GM21423 (cell line): ENCODE data around the gene FAM227B.
"Not testable (repeated sequence)": the region's sequence is repeated elsewhere in the genome, so short reads cannot be mapped to it uniquely, and the experiment has no call there.

Experiments used
- ATAC-seq: cut with Tn5 transposase; IDR thresholded peaks from one replicate; pipeline ENCODE4 v1.9.1; 2021; ENCODE audit warnings: mild to moderate bottlenecking, moderate library complexity; ENCODE audit not compliant: unreplicated experiment

FAM227B gene

DNA sequence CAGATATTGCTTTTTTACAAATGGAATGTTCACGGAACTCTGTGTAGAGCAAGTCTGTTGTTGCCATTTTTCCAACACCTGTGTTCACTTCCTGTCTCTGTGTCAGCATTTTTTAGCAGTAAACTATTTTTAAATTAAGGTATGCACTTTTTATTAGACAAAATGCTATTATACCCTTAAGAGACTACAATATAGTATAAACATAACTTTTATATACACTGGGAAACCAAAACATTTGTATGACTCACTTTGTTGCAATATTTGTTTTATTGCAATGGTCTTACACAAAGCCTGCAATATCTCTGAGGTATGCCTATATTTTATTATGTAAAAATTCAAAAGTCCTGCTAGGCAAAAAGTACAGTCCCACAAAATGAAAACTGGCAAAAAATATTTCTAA lies 237.4 kb downstream of the FAM227B start:
- ATAC-seq = no peak

DNA sequence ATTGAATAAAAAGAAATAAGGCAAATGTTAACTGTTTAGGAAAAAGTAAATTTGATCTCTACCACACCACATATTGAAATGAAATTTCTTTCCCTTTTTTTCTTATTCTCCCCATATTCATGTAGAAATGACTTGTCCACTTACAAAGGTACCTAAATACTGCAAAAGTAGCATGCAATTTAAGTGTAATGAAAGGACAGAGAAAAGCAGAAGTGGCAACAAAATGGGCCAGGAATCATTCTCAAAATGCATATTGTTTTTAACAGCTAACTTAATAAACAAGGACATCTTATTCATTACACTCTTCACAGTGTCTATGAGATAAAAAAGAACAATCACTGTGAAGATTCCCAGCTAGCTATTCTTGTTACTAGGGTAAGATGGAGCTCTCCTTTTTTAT lies 238.2 kb downstream of the FAM227B start:
- no peak for ATAC-seq

DNA sequence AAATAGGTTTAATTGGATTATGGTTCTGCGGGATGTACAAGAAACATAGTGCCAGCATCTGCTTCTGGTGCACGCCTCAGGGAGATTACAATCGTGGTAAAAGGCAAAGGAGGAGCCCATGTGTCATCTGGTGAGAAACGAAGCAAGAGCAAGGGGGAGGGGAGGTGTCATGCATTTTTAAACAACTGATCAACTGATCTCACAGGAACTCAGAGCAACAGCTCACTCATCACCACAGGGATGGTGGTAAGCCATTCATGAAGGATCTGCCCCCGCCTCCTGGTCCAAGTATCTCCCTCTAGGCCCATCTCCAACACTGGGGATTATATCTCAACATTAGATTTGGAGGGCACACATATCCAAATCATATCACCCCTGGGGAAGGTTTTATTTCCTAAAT lies 239.7 kb downstream of the FAM227B start:
- ATAC-seq = no peak

DNA sequence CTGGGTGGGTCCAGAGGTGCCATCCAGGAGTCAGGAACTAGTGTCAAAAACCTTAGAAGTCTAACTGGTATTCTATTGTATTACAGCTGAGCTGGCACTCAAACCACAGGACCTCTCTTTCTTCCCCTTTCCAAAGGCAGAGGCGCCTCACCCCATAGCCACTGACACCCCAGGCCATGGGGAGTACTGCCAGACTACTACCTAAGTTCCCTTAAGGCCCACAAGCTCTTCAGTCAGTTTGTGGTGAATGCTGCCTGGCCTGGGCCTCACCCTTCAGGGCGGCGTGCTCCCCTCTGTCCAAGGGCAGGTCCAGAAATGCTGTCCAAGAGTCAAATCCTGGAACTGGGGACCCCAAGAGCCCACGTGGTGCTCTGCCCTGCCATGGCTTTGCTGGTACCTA lies 240.6 kb downstream of the FAM227B start:
- no peak for ATAC-seq

DNA sequence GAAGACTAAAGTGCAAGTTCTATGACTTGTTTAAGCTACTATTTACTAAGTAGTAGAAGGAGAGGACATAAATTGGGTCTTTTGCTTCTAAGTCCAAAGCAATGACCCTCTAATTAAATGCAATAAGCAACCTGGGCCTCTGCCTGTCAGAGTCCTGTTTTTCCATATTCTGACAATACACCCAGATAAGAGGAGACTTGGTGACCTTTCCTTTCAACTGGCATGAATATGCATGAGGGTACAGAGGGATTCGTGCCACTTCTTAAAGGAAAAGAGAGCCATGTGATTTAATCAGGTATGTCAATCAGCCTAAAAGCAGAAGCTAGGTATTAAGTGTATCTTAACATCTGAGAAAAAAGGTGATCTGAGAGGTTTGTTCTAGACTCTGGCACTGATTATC lies 248.3 kb downstream of the FAM227B start:
- ATAC-seq = no peak

DNA sequence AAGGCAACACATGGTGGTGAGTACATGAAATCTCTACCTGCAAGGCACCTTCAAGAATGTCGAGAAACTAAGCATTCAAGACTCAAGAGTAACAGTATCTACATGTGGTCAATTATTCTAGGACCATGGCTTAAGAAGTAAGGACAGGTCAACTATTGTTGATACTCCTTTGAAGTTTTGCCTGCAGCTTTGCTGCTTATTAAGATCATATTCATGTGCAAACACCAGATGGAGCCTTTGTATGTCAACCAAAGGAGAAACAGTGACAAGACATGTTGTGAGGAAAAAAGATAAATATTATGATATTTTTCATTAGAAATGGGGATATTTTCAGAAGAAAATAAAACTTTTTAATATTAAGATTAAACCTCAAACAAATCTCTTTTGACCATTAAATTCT lies 249.8 kb downstream of the FAM227B start:
- no peak for ATAC-seq

DNA sequence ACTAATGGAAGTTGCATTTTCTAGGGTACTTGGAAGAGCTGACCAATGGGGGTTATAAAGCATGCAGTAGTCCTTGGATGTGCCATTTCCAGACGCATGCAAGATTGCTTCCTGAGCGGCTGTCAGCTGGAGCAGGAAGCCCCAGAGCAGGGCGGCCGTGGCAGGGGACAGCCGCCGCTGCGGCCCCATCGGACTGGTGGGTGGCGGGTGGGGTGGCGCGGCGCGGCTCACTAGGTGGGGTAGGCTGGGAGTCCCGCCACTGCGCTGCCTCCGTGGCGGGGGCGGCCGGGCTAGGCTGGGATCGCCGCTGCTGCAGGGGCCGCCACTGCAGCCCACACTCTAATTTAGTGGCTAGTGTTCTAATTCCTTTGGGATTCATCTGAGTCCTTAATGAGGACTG lies 254.1 kb downstream of the FAM227B start:
- ATAC-seq = no peak

DNA sequence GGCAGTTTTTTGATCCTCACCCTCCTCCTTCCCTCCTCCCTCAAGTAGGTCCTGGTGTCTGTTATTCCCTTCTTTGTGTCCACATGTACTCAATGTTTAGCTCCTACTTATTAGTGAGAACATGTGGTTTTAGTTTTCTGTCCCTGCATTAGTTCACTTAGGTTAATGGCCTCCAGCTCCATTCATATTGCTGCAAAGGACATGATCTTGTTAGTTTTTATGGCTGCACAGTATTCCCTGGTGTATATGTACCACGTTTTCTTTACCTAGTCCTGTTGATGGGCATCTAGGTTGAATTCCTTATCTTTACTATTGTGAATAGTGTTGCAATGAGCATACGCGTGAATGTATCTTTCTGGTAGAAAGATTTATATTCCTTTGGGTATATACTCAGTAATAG lies 259.2 kb downstream of the FAM227B start:
- no peak for ATAC-seq

DNA sequence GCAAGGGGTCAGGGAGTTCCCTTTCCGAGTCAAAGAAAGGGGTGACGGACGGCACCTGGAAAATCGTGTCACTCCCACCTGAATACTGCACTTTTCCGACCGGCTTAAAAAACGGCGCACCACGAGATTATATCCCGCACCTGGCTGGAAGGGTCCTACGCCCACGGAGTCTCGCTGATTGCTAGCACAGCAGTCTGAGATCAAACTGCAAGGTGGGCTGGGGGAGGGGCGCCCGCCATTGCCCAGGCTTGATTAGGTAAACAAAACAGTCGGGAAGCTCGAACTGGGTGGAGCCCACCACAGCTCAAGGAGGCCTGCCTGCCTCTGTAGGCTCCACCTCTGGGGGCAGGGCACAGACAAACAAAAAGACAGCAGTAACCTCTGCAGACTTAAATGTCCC lies 266.2 kb downstream of the FAM227B start:
- not testable (repeated sequence) for ATAC-seq

DNA sequence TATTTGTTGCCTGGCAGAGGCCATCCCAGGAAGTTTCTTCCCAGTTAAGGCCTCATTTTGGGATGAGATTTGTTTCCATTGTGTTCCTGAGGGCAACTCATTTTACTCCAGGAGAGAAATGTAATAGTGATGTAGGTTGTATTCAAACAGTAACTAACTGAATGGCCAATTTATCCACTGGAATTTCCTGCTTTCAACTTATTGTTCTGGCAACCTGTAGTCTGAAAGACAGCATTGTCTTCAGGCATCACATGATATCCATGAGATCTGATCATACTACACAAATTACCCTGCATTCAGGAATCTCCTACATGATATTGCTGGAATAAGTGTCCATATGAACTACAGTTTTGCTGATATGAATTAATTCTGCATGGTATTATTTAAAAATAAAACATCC lies 277.1 kb downstream of the FAM227B start:
- no peak for ATAC-seq

DNA sequence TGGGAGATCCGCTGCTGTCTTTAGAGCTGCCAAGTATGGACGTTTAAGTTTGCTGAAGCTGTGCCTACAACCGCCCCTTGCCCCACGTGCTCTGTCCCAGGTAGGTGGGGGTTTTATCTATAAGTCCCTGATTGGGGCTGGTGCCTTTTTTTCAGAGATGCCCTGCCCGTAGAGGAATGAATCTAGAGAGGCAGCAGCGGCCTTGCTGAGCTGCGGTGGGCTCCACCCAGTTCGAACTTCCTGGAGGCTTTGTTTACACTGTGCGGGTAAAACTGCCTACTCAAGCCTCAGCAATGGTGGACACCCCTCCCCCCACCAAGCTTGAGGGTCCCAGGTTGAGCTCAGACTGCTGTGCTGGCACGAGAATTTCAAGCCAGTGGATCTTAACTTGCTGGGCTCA lies 281.0 kb downstream of the FAM227B start:
- ATAC-seq = no peak

DNA sequence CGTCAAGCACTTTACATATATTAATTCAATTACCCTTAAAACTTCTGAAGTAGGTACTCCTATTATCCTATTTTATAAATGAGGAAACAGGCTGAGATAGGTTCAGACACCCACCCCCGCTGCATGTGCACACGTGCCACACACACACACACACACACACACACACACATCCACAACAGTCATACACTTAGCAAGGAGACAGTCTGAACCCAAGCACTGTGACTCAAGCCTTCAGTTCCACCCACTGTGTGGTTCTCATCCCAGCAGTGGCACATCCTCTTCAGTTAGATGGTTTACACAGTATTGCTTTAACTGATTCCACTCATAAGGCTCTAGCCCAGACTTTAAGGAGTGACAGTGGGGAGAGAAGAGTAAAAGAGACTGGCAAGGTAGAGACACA lies 288.7 kb downstream of the FAM227B start:
- ATAC-seq = no peak

DNA sequence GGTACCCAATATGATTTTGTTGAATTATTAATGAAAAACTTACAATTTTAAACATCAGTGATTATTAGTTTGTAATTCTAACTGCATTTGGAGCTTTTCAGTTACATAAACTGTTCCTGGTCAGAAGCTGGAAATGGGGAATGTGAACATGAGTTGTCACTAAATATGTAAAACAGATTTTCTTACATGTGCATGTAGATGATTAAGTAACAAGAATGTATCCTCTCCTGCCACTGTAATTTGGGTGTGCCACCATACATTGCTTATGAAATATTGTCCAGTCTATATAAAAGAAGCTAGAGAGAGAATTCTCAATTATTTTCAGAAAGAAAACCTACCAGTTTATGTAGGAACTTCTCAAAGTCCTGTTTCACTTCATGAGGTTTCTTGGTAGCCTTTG lies 289.2 kb downstream of the FAM227B start:
- ATAC-seq = no peak

DNA sequence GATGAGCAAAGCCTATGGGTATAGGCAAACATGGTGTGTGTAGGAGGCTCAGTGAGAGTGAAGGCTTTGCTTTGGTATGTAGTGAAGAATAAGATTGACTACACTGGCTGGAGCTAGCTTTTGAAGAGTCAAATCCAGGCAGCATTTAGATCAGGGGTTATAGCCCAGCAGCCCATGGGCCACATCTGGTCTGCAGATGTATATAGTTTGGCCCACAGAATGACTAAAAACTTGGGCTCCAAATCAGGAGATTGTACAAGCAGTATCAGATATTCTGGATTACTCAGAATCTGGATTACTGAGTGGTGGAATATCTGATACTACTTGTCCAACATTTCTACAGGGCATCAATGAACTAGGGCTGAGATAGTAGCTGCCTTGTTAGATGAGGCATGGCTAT lies 290.5 kb downstream of the FAM227B start:
- no peak for ATAC-seq

DNA sequence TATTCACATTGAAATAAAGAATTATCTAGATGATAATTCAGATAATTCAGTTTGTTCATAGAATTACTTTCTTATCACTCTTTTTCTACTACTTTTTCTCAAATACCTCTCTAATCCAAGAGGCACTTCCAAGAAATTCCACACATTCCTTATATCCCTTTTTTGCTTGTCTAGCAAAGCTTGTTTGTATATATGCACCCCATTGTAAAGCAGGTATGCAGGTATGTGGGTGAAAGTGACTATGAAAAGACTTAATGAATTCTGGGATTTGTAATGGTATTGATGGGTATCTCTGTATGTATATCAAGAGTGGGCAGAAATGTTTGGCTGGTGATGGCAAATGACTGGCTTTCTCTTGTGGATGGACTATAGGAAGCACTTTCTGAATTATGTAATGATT lies 291.7 kb downstream of the FAM227B start:
- ATAC-seq = no peak

DNA sequence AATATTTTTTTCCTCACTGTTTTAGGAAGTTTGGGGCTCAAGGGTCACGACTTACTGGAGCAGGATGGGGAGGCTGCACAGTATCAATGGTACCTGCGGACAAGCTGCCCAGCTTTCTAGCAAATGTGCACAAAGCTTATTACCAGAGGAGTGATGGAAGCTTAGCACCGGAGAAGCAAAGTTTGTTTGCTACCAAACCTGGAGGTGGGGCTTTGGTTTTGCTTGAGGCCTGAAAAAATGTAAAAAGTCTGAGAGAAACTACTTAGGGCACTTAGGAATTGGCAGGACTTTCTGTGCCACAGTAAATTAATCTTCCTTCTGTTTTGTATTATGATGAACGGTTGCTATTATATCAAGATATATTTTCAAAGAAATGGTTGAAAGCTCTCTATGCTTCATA lies 292.7 kb downstream of the FAM227B start:
- no peak for ATAC-seq

DNA sequence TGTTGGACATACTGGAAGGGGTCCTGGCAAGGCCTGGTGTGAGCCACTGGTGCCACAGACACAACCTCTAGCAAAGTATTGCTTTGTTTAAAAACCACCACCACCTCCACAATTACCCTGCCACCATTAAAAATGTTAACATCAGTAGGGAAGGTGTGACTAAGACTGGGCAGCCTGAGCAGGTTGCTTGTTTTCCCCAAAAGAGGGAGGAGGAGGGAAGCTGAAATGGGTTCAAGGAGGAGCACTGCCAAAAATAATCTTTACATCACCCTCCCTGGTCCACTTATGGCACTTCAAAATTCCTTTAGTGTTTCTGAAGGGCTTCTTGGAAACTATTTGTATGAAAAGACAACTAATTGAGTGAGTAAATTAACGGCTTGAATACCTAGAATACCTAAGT lies 297.4 kb downstream of the FAM227B start:
- no peak for ATAC-seq

DNA sequence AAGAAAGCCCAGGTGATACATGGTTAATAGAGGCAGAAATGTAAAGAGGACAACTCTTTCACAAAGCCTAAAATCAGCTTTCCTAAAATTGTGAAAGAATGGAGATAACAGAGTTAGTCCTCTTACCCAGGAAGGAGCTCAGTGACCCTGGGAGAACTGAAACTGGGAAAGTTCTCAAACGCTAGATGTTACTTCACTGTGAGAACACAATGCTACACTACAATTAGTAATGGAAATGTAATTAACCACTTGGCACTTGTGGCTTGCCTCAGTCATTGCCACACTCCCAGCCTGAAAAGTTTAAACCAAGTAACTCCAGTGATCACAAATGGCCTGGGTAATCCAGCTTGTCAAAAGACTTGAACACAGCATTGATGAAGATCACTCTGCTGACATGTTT lies 300.3 kb downstream of the FAM227B start:
- no peak for ATAC-seq

DNA sequence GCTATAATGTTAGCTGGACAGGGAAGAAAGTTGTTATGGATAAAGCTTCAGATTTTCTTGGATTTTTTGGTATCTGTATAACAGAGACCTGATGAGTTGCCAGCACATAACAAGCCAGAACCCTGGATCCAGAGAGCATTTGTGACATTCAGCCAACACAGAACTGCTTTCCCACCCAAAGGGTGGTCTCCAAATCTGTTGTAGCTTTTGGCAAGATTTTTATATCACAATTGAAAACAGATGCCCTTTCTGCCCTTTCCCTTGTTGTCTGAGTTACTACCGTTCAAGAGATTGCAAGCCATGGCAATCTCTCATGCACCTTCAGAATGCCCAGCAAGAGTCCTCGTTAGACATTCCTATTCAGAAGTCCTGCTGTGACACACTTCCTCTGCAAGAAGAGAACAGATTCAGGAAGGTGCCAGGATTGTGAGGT lies 305.2 kb downstream of the FAM227B start:
- no peak for ATAC-seq

DNA sequence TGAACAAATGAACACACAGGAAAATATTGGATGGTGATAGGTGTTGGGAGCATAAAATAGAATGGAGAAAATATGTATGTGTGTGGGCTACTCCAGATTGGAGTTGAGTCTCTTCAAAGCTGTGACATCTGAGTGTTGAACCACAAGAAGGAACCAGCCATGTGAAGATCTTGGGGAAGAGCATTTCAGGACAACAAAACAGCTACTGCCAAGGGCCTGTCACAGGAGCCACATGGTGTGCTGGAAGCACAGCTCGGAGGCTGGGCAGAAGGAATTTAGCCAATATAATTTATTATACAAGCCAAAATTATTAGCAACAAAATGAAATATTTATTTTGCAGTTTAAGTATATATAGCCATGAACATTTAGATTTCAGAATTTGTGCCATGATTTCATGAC lies 305.9 kb downstream of the FAM227B start:
- ATAC-seq = no peak

DNA sequence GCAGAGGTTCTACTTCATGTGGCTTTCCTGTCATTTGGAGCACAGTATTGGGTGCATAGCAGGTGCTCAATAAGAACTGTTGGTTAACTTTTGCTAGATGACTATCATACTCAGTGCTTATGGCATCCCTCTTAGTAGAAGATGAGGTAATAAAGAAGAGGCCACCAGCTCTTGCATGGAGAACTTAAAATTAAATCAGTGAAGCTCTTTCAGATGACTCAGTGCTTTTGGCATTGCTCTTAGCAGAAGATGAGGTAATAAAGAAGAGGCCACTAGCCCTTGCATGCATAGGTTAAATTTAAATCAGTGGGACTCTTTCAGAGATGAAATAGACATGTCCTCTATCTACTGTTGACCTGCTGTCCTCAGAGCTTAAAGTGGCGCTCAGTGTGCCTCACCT lies 307.0 kb downstream of the FAM227B start:
- no peak for ATAC-seq

DNA sequence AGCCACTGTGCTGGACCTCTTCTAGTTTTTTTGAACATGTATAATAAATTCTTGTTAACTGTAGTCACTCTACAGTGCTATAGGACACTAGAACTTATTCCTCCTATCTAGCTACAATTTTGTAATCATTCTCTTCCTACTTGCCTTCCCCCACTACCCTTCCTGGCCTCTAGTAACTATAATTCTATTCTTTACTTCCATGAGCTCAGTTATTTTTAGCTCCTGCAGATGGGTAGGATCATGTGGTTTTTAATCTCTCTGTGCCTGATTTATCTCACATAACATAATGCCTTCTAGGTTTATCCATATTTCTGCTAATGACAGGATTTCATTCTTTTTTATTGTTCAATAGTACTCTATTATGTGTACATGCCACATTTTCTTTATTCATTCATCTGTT lies 310.7 kb downstream of the FAM227B start:
- ATAC-seq = no peak

DNA sequence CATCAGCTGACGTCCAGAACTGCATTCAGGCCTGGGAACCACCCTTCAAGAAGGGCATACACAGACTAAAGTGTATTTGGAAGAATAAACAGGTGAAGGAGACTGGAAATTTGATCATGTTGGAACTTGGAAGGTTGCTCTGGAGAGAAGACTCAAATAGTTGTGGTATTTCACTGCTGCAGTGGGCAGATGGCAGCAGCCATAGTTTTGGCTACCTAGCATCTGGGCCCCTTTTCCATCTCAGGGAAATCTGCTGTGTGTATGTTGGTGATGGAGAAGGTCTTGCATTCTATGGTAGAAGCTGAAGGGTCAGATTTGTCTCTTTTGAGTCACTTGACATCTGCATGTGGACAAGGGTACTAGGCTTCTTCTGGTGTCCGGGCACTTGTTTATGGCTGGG lies 311.9 kb downstream of the FAM227B start:
- ATAC-seq = no peak

DNA sequence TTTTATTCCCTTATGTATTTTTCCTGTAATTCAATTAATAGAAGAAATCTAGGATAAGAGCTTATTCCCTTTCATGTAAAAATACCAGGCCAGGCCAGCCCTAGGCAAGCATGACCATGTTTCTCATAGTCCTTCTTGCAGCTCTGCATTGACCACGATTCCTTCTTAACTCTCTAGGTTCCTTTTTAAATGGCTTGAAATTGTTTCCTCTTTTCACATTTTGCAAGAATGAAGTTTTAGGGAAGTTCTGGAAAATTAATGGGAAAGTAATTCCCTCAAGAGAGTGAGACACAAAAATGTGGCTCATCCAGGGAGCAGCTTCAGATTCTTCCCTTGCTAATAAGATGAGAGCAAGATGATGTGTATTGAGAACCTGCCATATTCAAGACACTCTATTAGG lies 314.1 kb downstream of the FAM227B start:
- no peak for ATAC-seq
